Measurements from ENCODE around the gene SYNDIG1. TPM values are rescaled to one million over a fixed set of nuclear protein-coding genes. Genes with fewer than 3 reads are reported as not detected.

The SYNDIG1 gene
- total and polyA plus RNA-seq, 2 of the 4 experiments (the other 2 are of a cell fraction): not detected

DNA sequence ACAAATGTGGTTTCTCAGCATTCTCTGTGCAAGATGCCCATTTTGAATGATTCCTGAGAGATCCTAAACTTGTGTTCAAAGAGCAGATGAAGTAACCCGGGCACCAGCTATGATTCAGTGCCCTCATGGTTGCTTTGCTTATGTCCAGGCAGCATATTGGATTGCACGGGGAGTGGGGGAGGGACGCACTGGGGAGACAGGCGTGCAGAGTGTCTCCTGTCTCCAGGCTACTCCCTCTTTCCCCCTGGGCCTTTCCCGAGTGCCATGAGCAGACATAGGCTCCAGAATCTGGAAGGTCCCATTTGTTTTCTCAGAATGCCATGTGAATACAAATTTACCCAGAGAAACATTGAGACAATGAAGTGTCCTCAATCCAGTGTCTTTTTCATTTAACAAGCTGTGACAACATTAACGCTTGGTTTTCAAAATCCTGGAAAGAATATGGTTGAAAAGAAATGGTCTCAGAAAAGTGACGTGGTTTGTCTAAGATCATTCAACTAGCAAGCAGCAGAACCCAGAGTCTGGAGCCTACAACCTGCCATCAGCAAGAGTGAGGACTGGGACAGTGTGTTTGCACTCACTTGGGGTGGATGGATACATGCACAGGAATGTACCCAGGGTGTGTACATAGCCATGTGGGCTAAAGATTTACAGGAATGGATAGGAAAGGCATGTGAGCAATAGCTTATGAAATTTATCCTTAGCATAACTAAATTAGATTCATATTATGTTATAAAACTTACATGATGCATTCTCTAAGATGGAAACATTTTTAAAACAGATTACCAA is 4.2 kb downstream of the SYNDIG1 start:
- Histone ChIP-seq H3K18ac (ENCODE audit: low read depth, low read length) (no peak overlapping the region), H3K9me3 (ENCODE audit: control insufficient read depth, insufficient read depth, low read length) (no peaks in the 10 kb centered on the region), H3K4me2 (ENCODE audit: low read depth, low read length) (no peak overlapping the region), H3K36me3 (ENCODE audit: control insufficient read depth, insufficient read depth, low read length) (no peaks in the 10 kb centered on the region), H2BK120ac (ENCODE audit: low read depth, low read length) (no peak overlapping the region), H3K9ac (ENCODE audit: low read depth, low read length) (no peak overlapping the region), H3K4me3 (ENCODE audit: insufficient read depth, low read depth, low read length) (no peak overlapping the region), H4K91ac (ENCODE audit: insufficient read depth, low read depth, low read length) (no peak overlapping the region), H4K8ac (ENCODE audit: low read depth in 2 of 2, low read length in 2 of 2) (no peak overlapping the region), H2AK5ac (ENCODE audit: low read depth, low read length) (no peak overlapping the region), H2BK15ac (ENCODE audit: low read depth, low read length) (no peak overlapping the region), H4K5ac (ENCODE audit: low read depth, low read length) (no peak overlapping the region), H3K27me3 (ENCODE audit: control insufficient read depth, insufficient read depth, low read length) (peaks cover 28% of the 10 kb centered on the region), H3K56ac (ENCODE audit: extremely low read depth, insufficient read depth, low read length) (no peak overlapping the region), H3K14ac (replicated peaks; ENCODE audit: low read depth, low read length) (no peak overlapping the region), H3K23ac (ENCODE audit: low read depth, low read length) (no peak overlapping the region), H2AK9ac (replicated peaks; ENCODE audit: low read depth, low read length, poor library complexity) (no peak overlapping the region), H2BK5ac (ENCODE audit: low read depth, low read length, poor library complexity, severe bottlenecking) (no peak overlapping the region), H4K20me1 (ENCODE audit: insufficient read depth, low read length) (no peaks in the 10 kb centered on the region), H3K9me1 (ENCODE audit: insufficient read depth, low read length) (no peaks in the 10 kb centered on the region), H2BK20ac (ENCODE audit: low read depth, low read length) (no peak overlapping the region), H3K79me1 (ENCODE audit: low read depth in 1 of 2, low read length in 2 of 2) (no peaks in the 10 kb centered on the region), H3K4ac (ENCODE audit: low read depth, low read length) (no peak overlapping the region), H3K4me1 (ENCODE audit: control insufficient read depth, insufficient read depth, low read length) (no peaks in the 10 kb centered on the region), H2AFZ (replicated peaks; ENCODE audit: low read length, poor library complexity) (no peak overlapping the region), H3K27ac (ENCODE audit: insufficient read depth, low read length) (no peak overlapping the region)
- ATAC-seq (ENCODE audit: low read depth): no peak
- POLR2A ChIA-PET (ENCODE audit: unreplicated experiment): no interaction called here
- WGBS, 2 experiments (ENCODE audit: extremely low coverage in 2 of 2, insufficient read length in 1 of 2): 20% methylated on average over 1 of the region's 7 CpGs; no CpG with 5 or more reads in 1 of the 2 experiments
- BruUV-seq (replicated peaks): no TSS peak
- no peak for DNase-seq
- dilution Hi-C loops (cut with HindIII; ENCODE audit: low sequenced_read_pairs, unreplicated experiment): no loop called here
- intact Hi-C loops (cut with micrococcal nuclease): no loop called here
- TF ChIP-seq SMC3 (IDR thresholded peaks at IDR 0.05; ENCODE audit: low read depth, low read length) (no peak), RFX5 (IDR thresholded peaks at IDR 0.05; ENCODE audit: low read depth, low read length) (no peak), CHD1 (IDR thresholded peaks at IDR 0.05; ENCODE audit: low read depth, low read length) (no peak), RCOR1 (IDR thresholded peaks at IDR 0.05; ENCODE audit: insufficient replicate concordance, low read length) (no peak), MAZ (IDR thresholded peaks at IDR 0.05; ENCODE audit: borderline replicate concordance, low read depth, low read length) (no peak), BHLHE40 (IDR thresholded peaks at IDR 0.05; ENCODE audit: low read depth, low read length) (no peak), FOS (IDR thresholded peaks at IDR 0.05; ENCODE audit: low read depth, low read length) (no peak), POLR2A (IDR thresholded peaks at IDR 0.05; ENCODE audit: low read depth, low read length) (no peak), NFE2L2 (IDR thresholded peaks at IDR 0.05; ENCODE audit: low read depth, low read length) (no peak), CEBPB (IDR thresholded peaks at IDR 0.05; ENCODE audit: low read depth, low read length) (no peak), USF2 (IDR thresholded peaks at IDR 0.05; ENCODE audit: low read depth, low read length) (no peak), CTCF (conservative IDR thresholded peaks at IDR 0.05; ENCODE audit: low read depth, low read length) (no peak), ELK1 (IDR thresholded peaks at IDR 0.05; ENCODE audit: borderline replicate concordance, low read depth, low read length) (no peak), RAD21 (IDR thresholded peaks at IDR 0.05; ENCODE audit: low read length) (no peak), MXI1 (IDR thresholded peaks at IDR 0.05; ENCODE audit: borderline replicate concordance, low read depth, low read length) (no peak), MAFK (IDR thresholded peaks at IDR 0.05; ENCODE audit: low read depth, low read length) (no peak)
- in situ Hi-C loops (cut with MboI; ENCODE audit: low sequenced_read_pairs): no loop called here
- CTCF ChIA-PET: no interaction called here

Measured in IMR-90 (cell line).